ENCODE results near the gene GSK3B.

DNA sequence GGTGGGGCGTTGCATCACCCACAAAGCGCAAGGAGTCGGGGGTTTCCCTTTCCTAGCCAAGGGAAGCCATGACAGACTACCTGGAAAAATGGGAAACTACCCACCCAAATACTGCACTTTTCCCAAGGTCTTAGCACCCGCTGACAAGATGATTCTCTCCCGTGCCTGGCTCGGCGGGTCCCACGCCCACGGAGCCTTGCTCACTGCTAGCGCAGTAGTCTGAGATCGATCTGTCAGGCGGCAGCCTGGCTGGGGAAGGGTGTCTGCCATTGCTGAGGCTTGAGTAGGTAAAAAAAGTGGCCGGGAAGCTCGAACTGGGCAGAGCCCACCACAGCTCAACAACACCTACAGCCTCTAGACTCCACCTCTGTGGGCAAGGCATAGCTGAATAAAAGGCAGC, 112.9 kb downstream of the GSK3B start:
- TF ChIP-seq CTCF (IDR thresholded peaks at IDR 0.05; ENCODE audit: low read length), result no peak
- TF ChIP-seq EZH2 (optimal IDR thresholded peaks at IDR 0.05; ENCODE audit: low read depth, low read length), result no peak
